K562 (cell line): ENCODE data around the gene LAMB2. TPM values are rescaled to one million over a fixed set of nuclear protein-coding genes. Genes with fewer than 3 reads are reported as not detected.

ENCODE experiments used
- FOXK1 ChIP-seq: sonication (generic); formaldehyde crosslinking; IDR thresholded peaks from 2 replicates; pipeline ENCODE4 v1.8.0; 2022; ENCODE audit warnings: missing genetic modification reagents, mild to moderate bottlenecking, borderline replicate concordance
- KAT7 ChIP-seq: sonication (generic); formaldehyde crosslinking; IDR thresholded peaks from 2 replicates; pipeline ENCODE4 v1.8.0; 2022; ENCODE audit warnings: missing genetic modification reagents, mild to moderate bottlenecking, borderline replicate concordance
- SAP30 ChIP-seq: fragments of 200-600 bp; sonication (generic); IDR thresholded peaks from 2 replicates; pipeline ENCODE4 v1.6.1; 2012; ENCODE audit warnings: borderline replicate concordance, low read depth, mild to moderate bottlenecking, moderate library complexity, low read length, control low read depth, inconsistent platforms; ENCODE audit not compliant: insufficient read depth, poor library complexity, severe bottlenecking
- TBP ChIP-seq: optimal IDR thresholded peaks from 2 replicates; pipeline ENCODE3; 2011; ENCODE audit warnings: low read depth, low read length, improper control_type of control experiment
- U2AF1 ChIP-seq: fragments of 200-400 bp; formaldehyde crosslinking; optimal IDR thresholded peaks from 2 replicates; pipeline ENCODE3; 2017; ENCODE audit warnings: mild to moderate bottlenecking, low read depth, low read length, moderate library complexity
- ZNF77 ChIP-seq: fragments of 250-450 bp; sonication (Bioruptor Pico); IDR thresholded peaks from 2 replicates; pipeline ENCODE4 v1.5.0; 2020
- polyA plus RNA-seq, 8 experiments: library from polyadenylated mRNA; depleted of rRNA in 4 of 8; stranded (reverse) in 5 of 8; unstranded in 3 of 8; fragments of >200 nt; fragmentation: Nextera tagmentation in 2 of 8; fragmentation: Illumina TruSeq in 1 of 8; extraction: Ambion mirVana in 2 of 8; extraction: Trizol in 1 of 8; gene quantifications; 2 replicates each; pipeline versions ENCODE4 v1.2.1 to v1.2.3, GENCODE V29; 2011 to 2014; ENCODE audit warnings: inconsistent platforms in 1 of 8, missing spikeins in 1 of 8
- total RNA-seq, 7 experiments: library from RNA; depleted of rRNA in 6 of 7; stranded (reverse); fragments of >200 nt in 6 of 7; fragmentation: Illumina TruSeq in 2 of 7; extraction: Trizol in 2 of 7; gene quantifications; 2 replicates each; pipeline versions ENCODE4 v1.2.1 to v1.2.3, GENCODE V29; 2011 to 2021; ENCODE audit warnings: low replicate concordance in 1 of 7
- TF ChIP-seq, protein P1 (sequence below), 2 experiments: fragments of 450-650 bp in 1 of 2; sonication (generic) in 1 of 2; formaldehyde crosslinking in 1 of 2; IDR thresholded peaks; 2 replicates each; pipeline versions ENCODE4 v1.7.1 to v1.9.0; 2016 to 2022; ENCODE audit warnings: inconsistent platforms in 1 of 2, mild to moderate bottlenecking in 1 of 2, missing genetic modification reagents in 1 of 2
- TF ChIP-seq, protein P2 (sequence below): fragments of 250-450 bp; sonication (Bioruptor Pico); IDR thresholded peaks from 2 replicates; pipeline ENCODE4 v1.4.0; 2020
- TF ChIP-seq, protein P3 (sequence below): fragments of 450-650 bp; formaldehyde crosslinking; IDR thresholded peaks from 2 replicates; pipeline ENCODE4 v1.4.0; 2020; ENCODE audit warnings: mild to moderate bottlenecking, moderate library complexity

LAMB2 gene
- total and polyA plus RNA-seq, 9 of the 15 experiments (the other 6 are each of a cell fraction or from before 2014, with no cell fraction given): 1.4 to 26.0 (median 16.2) TPM

- TF ChIP-seq FOXK1 (CRISPR knock-in tag) (0 out of 2 replicates have a peak, but pooled peaks have one; percentile 36), U2AF1 (peak; percentile 50), ZNF77 (CRISPR knock-in tag) (no peak), KAT7 (CRISPR knock-in tag) (peak; percentile 35; the same call in 1 of the 2 replicates), SAP30 (peak; percentile 72), TBP (peak; percentile 39)
- TF ChIP-seq, protein P1, sequence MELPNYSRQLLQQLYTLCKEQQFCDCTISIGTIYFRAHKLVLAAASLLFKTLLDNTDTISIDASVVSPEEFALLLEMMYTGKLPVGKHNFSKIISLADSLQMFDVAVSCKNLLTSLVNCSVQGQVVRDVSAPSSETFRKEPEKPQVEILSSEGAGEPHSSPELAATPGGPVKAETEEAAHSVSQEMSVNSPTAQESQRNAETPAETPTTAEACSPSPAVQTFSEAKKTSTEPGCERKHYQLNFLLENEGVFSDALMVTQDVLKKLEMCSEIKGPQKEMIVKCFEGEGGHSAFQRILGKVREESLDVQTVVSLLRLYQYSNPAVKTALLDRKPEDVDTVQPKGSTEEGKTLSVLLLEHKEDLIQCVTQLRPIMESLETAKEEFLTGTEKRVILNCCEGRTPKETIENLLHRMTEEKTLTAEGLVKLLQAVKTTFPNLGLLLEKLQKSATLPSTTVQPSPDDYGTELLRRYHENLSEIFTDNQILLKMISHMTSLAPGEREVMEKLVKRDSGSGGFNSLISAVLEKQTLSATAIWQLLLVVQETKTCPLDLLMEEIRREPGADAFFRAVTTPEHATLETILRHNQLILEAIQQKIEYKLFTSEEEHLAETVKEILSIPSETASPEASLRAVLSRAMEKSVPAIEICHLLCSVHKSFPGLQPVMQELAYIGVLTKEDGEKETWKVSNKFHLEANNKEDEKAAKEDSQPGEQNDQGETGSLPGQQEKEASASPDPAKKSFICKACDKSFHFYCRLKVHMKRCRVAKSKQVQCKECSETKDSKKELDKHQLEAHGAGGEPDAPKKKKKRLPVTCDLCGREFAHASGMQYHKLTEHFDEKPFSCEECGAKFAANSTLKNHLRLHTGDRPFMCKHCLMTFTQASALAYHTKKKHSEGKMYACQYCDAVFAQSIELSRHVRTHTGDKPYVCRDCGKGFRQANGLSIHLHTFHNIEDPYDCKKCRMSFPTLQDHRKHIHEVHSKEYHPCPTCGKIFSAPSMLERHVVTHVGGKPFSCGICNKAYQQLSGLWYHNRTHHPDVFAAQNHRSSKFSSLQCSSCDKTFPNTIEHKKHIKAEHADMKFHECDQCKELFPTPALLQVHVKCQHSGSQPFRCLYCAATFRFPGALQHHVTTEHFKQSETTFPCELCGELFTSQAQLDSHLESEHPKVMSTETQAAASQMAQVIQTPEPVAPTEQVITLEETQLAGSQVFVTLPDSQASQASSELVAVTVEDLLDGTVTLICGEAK (IDR thresholded peaks at IDR 0.05): peak; percentile 96
- TF ChIP-seq, protein P1 (CRISPR knock-in tag; IDR thresholded peaks at IDR 0.05): no peak
- TF ChIP-seq, protein P2, sequence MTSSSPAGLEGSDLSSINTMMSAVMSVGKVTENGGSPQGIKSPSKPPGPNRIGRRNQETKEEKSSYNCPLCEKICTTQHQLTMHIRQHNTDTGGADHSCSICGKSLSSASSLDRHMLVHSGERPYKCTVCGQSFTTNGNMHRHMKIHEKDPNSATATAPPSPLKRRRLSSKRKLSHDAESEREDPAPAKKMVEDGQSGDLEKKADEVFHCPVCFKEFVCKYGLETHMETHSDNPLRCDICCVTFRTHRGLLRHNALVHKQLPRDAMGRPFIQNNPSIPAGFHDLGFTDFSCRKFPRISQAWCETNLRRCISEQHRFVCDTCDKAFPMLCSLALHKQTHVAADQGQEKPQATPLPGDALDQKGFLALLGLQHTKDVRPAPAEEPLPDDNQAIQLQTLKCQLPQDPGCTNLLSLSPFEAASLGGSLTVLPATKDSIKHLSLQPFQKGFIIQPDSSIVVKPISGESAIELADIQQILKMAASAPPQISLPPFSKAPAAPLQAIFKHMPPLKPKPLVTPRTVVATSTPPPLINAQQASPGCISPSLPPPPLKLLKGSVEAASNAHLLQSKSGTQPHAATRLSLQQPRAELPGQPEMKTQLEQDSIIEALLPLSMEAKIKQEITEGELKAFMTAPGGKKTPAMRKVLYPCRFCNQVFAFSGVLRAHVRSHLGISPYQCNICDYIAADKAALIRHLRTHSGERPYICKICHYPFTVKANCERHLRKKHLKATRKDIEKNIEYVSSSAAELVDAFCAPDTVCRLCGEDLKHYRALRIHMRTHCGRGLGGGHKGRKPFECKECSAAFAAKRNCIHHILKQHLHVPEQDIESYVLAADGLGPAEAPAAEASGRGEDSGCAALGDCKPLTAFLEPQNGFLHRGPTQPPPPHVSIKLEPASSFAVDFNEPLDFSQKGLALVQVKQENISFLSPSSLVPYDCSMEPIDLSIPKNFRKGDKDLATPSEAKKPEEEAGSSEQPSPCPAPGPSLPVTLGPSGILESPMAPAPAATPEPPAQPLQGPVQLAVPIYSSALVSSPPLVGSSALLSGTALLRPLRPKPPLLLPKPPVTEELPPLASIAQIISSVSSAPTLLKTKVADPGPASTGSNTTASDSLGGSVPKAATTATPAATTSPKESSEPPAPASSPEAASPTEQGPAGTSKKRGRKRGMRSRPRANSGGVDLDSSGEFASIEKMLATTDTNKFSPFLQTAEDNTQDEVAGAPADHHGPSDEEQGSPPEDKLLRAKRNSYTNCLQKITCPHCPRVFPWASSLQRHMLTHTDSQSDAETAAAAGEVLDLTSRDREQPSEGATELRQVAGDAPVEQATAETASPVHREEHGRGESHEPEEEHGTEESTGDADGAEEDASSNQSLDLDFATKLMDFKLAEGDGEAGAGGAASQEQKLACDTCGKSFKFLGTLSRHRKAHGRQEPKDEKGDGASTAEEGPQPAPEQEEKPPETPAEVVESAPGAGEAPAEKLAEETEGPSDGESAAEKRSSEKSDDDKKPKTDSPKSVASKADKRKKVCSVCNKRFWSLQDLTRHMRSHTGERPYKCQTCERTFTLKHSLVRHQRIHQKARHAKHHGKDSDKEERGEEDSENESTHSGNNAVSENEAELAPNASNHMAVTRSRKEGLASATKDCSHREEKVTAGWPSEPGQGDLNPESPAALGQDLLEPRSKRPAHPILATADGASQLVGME (CRISPR knock-in tag): 0 out of 2 replicates have a peak, but pooled peaks have one; percentile 23
- TF ChIP-seq, protein P3, sequence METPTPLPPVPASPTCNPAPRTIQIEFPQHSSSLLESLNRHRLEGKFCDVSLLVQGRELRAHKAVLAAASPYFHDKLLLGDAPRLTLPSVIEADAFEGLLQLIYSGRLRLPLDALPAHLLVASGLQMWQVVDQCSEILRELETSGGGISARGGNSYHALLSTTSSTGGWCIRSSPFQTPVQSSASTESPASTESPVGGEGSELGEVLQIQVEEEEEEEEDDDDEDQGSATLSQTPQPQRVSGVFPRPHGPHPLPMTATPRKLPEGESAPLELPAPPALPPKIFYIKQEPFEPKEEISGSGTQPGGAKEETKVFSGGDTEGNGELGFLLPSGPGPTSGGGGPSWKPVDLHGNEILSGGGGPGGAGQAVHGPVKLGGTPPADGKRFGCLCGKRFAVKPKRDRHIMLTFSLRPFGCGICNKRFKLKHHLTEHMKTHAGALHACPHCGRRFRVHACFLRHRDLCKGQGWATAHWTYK: peak; percentile 52; the same call in 1 of the 2 replicates
Observed at GRCh38 chr3:49120438-49121131, 12.3 kb downstream of the LAMB2 start, which contains the start of gene USP19 (continued).
